Calu3 (cell line): ENCODE data around the gene WNK2. TPM values are rescaled to one million over a fixed set of nuclear protein-coding genes. Genes with fewer than 3 reads are reported as not detected.

Experiments
- BruUV-seq: library from RNA; stranded (reverse); fragments of 400-500 nt; replicated peaks from 2 replicates; lab custom pipeline; 2021; lab: Mats Ljungman, UMichigan
- CTCF ChIA-PET: fragments of 300-600 bp; sonication (Branson Sonifier 250); formaldehyde crosslinking; loops from one replicate; lab custom pipeline; 2022; ENCODE audit warnings: antibody characterized with exemption; lab: Charles Lee
- DNase-seq: peaks from one replicate; pipeline ENCODE4 v3.0.0; 2022
- H3K27ac Mint-ChIP-seq: one replicate; pipeline ENCODE4 v1.8.0; 2022; ENCODE audit warnings: mixed read lengths; ENCODE audit not compliant: unreplicated experiment
- H3K27me3 Mint-ChIP-seq: one replicate; pipeline ENCODE4 v1.8.0; 2022; ENCODE audit warnings: mixed read lengths; ENCODE audit not compliant: unreplicated experiment
- H3K36me3 Mint-ChIP-seq: one replicate; pipeline ENCODE4 v1.8.0; 2022; ENCODE audit warnings: mild to moderate bottlenecking, moderate library complexity, mixed read lengths; ENCODE audit not compliant: insufficient read depth, unreplicated experiment
- H3K4me1 Mint-ChIP-seq: one replicate; pipeline ENCODE4 v1.8.0; 2022; ENCODE audit warnings: mild to moderate bottlenecking, low read depth, mixed read lengths; ENCODE audit not compliant: unreplicated experiment
- H3K4me3 Mint-ChIP-seq: one replicate; pipeline ENCODE4 v1.8.0; 2022; ENCODE audit warnings: mild to moderate bottlenecking, low read depth, moderate library complexity, mixed read lengths; ENCODE audit not compliant: unreplicated experiment
- H3K9me3 Mint-ChIP-seq: one replicate; pipeline ENCODE4 v1.8.0; 2022; ENCODE audit warnings: low read depth, mixed read lengths; ENCODE audit not compliant: unreplicated experiment
- CTCF ChIP-seq: fragments of 200-600 bp; IDR thresholded peaks from one replicate; pipeline ENCODE4 v1.8.0; 2022; ENCODE audit warnings: antibody characterized with exemption; ENCODE audit not compliant: unreplicated experiment
- intact Hi-C: fragments of 100-400 bp; cut with micrococcal nuclease; formaldehyde crosslinking; loops from one replicate; pipeline ENCODE4 v1.10.0; 2022; ENCODE audit not compliant: unreplicated experiment
- total RNA-seq: library from RNA; stranded (reverse); gene quantifications from 2 replicates; pipeline ENCODE4 v1.2.3, GENCODE V29; 2022

The WNK2 gene
- total RNA-seq, 1 experiment from 2014 or later = 85.7 TPM

GRCh38 chr9:93306081-93306480 is 122.1 kb downstream of the WNK2 start:
- no peaks in the 10 kb centered on the region for H3K4me1 Mint-ChIP-seq
- H3K4me3 Mint-ChIP-seq = no peak overlapping the region
- no peaks in the 10 kb centered on the region for H3K9me3 Mint-ChIP-seq
- intact Hi-C loops = no loop called here
- CTCF ChIA-PET = interaction anchor here (0.6 kb wide), 1 partner anchor 122 kb away, joined by 3 read pairs; the partner anchor contains the start of gene WNK2
- no peak for TF ChIP-seq CTCF
- DNase-seq = no peak
- H3K27me3 Mint-ChIP-seq = no peaks in the 10 kb centered on the region
- peaks cover 18% of the 10 kb centered on the region for H3K36me3 Mint-ChIP-seq
- H3K27ac Mint-ChIP-seq = no peak overlapping the region
- no TSS peak for BruUV-seq

GRCh38 chr9:93306579-93307091 is 122.7 kb downstream of the WNK2 start:
- H3K27me3 Mint-ChIP-seq = no peaks in the 10 kb centered on the region
- CTCF ChIA-PET = interaction anchor here (0.6 kb wide), 1 partner anchor 122 kb away, joined by 3 read pairs; the partner anchor contains the start of gene WNK2
- H3K4me1 Mint-ChIP-seq = no peaks in the 10 kb centered on the region
- no peak for TF ChIP-seq CTCF
- intact Hi-C loops = no loop called here
- no peak for DNase-seq
- no peaks in the 10 kb centered on the region for H3K9me3 Mint-ChIP-seq
- H3K36me3 Mint-ChIP-seq = peaks cover 18% of the 10 kb centered on the region
- BruUV-seq = no TSS peak
- no peak overlapping the region for H3K4me3 Mint-ChIP-seq
- H3K27ac Mint-ChIP-seq = no peak overlapping the region

GRCh38 chr9:93307468-93308157 is 123.7 kb downstream of the WNK2 start:
- no TSS peak for BruUV-seq
- intact Hi-C loops = no loop called here
- CTCF ChIA-PET = no interaction called here
- no peaks in the 10 kb centered on the region for H3K27me3 Mint-ChIP-seq
- no peak for TF ChIP-seq CTCF
- no peak for DNase-seq
- no peaks in the 10 kb centered on the region for H3K9me3 Mint-ChIP-seq
- H3K27ac Mint-ChIP-seq = no peak overlapping the region
- peaks cover 22% of the 10 kb centered on the region for H3K36me3 Mint-ChIP-seq
- no peak overlapping the region for H3K4me3 Mint-ChIP-seq
- H3K4me1 Mint-ChIP-seq = peaks cover 4% of the 10 kb centered on the region

GRCh38 chr9:93308158-93308602 is 124.2 kb downstream of the WNK2 start:
- H3K36me3 Mint-ChIP-seq = peaks cover 28% of the 10 kb centered on the region
- H3K27me3 Mint-ChIP-seq = no peaks in the 10 kb centered on the region
- intact Hi-C loops = no loop called here
- no TSS peak for BruUV-seq
- no peak overlapping the region for H3K27ac Mint-ChIP-seq
- H3K4me1 Mint-ChIP-seq = peaks cover 10% of the 10 kb centered on the region
- no peaks in the 10 kb centered on the region for H3K9me3 Mint-ChIP-seq
- H3K4me3 Mint-ChIP-seq = no peak overlapping the region
- no peak for DNase-seq
- CTCF ChIA-PET = no interaction called here
- no peak for TF ChIP-seq CTCF
